ENCODE measurements around the gene C7orf57.
"Not testable (repeated sequence)": the region's sequence is repeated elsewhere in the genome, so short reads cannot be mapped to it uniquely, and the experiment has no call there.

Gene C7orf57

GRCh38 chr7:48038815-48039506 is 3.6 kb downstream of the C7orf57 start:
- no peak for DNase-seq

DNA sequence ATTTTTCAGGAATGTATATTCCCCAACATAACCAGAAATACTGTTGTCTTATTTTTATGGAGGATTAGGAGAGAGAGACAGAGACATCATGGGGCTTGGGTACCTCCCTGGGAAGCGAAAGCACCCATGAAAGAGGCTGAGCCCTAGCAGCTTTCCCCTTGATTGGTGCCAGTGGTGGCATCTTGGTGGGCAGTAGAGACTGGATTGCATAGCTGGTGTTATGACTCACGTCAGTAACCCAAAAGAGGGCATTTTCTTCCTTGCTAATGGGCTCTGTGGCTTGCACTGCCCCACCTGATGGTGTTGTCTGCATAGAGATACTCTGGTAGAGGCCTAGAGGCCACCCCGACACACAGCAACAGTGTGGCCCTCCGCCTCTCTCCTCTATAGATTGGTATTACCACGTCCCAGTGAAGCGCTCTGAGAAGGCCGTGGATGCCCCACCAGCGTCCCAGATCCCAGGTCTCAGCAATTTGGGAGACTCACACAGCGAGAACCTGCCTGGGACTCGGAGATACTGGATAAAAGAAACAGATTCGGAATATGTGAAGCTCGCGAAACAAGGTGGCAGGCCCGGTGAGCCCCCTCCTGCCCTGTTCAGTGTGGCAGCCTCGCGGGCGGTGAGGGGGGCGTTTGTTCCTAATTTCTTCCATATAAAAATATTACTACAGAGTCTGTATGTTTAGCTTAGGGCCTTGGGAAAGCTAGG is 5.8 kb downstream of the C7orf57 start:
- no peak for DNase-seq

- DNase-seq = no peak
These were observed 6.3 kb downstream of the C7orf57 start for GRCh38 chr7:48041653-48041970.

GRCh38 chr7:48042216-48042615 is 6.9 kb downstream of the C7orf57 start:
- no peak for DNase-seq

GRCh38 chr7:48042636-48043035 is 7.3 kb downstream of the C7orf57 start:
- no peak for DNase-seq

- DNase-seq = no peak
These were observed 9.9 kb downstream of the C7orf57 start for GRCh38 chr7:48045195-48045765.

DNA sequence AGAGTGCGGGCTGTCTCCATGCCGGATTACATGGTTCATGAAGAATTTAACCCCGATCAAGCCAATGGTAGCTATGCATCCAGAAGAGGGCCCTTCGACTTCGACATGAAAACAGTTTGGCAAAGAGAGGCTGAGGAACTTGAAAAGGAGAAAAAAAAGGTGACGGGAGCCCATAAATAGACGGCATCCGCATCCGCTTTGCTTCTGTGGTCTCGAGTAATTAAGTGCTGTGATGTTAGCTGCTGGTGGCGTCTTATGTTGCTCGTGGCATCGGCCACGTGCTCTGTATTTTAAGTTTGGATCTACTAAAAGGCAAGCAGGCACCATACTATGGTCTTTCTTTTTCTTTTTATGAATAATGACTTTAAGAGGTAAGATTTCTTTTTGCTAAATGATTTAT is 11.1 kb downstream of the C7orf57 start:
- DNase-seq = no peak

- DNase-seq = no peak
These were observed 12.8 kb downstream of the C7orf57 start for GRCh38 chr7:48048113-48048512.

- DNase-seq = no peak
These were observed 14.5 kb downstream of the C7orf57 start for GRCh38 chr7:48049850-48050249.

DNA sequence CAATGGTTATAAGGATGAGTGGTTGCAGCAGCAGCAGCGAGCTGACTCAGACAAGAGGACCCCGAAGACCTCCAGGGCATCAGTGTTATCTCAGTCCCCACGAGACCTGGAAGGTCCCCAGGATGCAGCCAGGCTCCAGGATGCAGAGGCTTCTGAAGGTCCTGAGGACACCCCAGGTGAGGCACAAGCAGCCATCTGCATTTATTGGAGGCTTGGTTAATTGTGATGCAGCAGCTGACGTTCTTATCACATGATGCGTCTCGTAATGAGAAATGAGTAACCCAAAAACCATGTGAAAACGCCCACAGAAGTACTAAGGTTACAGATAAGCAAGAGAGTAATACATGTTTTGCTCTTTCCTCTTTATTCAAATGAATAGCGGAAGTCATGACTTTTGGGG is 17.4 kb downstream of the C7orf57 start:
- no peak for DNase-seq

GRCh38 chr7:48053736-48054135 is 18.4 kb downstream of the C7orf57 start:
- no peak for DNase-seq

DNA sequence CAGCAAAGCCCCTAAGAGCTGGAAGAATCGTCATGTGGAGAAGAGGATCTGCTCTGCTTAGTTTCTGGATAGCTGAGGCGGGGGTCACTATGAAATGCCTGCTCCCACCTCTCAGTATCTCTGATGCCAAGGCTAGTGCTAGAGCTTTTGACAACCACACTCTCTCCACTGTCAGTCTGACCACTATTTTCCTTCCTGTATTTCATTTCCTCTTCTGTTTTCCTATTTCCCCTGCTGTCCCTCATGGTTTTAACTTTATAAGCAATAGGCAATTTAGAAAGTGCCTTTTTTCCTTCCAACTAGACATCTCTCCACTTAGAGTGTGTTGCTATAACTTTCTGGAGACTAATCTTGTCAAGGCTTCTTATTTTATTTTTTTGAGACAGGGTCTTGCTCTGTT is 23.6 kb downstream of the C7orf57 start:
- no peak for DNase-seq

GRCh38 chr7:48059706-48060105 is 24.4 kb downstream of the C7orf57 start:
- DNase-seq = no peak

- DNase-seq = no peak
These were observed 28.6 kb downstream of the C7orf57 start for GRCh38 chr7:48063985-48064384.

GRCh38 chr7:48067475-48067874 is 32.1 kb downstream of the C7orf57 start:
- DNase-seq = no peak

DNA sequence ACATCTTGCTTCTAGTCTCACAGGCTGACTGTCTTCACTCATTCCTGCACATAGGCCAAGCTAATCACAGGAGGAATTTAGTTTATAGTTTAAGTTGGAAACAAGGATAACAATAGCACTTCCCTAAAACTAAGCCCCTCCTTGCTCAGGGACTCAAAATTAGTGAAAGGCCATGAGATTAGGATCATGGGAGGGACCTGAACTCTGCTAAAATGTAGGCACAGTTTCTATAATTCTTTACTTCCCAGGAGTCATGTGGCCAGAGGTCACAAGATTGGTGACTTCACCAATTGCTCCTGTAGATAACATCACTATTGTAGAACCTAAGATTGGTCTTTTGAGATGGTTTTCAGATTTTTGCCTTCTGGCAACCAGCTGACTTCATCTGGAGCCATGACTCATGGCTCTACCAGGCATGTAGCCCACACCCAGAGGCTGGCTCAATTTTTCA is 38.9 kb downstream of the C7orf57 start:
- no peak for DNase-seq

GRCh38 chr7:48077423-48077822 is 42.1 kb downstream of the C7orf57 start:
- DNase-seq = no peak

DNA sequence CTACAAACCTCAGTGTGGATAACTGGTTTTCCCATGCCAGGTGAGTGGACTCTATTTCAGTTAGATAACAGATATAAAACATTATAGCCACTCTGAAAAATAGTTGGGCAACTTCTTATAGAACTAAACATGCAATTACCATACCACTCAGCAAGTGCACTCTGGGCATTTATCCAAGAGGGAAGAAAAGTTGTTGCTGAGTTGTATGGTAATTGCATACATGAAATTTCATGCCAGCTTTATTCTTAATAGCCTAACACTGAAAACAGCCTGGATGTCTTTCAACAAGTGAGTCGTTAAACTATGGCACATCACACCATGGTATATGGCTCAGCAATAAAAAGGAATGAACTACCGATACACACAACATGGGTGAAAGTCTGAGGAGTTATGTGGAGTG is 43.1 kb downstream of the C7orf57 start:
- DNase-seq = no peak

- DNase-seq = not testable (repeated sequence)
These were observed 47.0 kb downstream of the C7orf57 start for GRCh38 chr7:48082378-48082777.

GRCh38 chr7:48083114-48083830 is 47.9 kb downstream of the C7orf57 start:
- no peak for DNase-seq

DNA sequence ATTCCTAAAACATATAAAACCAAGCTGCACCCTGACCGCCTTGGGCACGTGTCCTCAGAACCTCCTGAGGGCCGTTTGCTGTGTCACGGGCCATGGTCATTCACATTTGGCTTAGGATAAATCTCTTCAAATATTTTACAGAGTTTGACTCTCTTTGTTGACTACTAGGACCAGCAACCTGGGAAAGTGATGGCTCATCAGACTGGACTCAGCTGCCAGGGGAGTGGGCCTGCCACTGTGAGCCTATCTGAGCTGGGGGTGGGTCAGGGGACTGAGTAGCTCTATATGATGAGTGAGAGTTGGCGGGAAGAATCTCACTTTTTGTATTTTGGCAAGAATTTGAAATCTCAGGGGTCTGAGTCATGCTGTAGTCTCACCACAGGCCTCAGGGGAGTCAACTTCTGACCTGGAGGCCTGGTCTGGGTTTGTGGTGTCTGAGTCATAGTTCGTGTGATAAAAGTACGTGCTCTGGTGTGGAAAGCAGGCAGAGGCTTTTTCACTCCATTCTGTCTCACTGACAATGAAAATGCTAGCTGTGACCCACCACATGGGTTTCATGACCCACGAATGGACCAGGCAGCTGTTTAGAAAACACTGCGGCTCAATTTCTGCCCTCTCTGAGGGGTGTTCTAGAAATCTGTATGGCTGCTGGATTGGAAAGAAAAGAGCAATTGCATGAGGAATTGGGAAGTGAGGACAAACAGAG is 49.5 kb downstream of the C7orf57 start:
- no peak for DNase-seq

DNA sequence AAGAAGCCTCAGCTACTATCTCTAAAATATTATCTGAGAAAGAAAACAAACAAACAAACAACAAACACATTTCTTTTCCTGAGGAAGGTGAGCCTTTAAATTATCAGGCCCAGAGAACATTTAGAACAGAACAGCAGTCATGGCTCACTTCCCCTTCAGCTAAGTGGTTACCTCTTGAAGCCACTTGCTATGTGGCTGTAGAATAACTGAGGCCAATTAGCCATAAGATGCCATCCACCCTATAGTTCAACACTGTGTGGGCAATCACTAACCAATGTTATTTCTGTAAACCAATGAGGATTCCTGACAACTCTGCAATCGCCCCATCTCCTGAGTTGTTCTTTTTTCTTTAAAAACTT is 50.1 kb downstream of the C7orf57 start:
- no peak for DNase-seq

DNA sequence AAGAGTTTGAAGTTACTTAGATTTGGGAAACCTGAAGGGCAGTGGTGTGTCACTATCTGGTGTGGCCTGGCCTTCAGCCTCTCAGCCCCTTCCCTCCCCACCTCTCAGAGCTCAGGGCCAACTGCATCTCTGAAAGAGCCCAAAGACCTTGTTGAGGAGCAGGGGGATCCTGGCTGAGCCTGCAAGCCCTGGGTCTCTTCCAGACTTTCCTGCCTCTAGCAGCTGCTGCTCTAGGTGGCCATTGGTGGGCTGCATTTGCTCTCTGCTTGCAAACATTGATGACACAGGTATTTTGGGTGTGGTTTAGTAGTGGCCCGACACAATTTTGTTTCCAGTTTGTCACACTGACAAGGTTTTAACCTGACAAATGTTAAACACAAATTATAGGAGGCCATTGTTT is 50.6 kb downstream of the C7orf57 start:
- no peak for DNase-seq

Measured in DMS 273 treated with DMSO at 0.1 percent for 48 hours (cell line).